DOHH2 (cell line): ENCODE measurements around the gene FN1.

ENCODE experiments used
- H3F3A ChIP-seq: fragments of 200-600 bp; sonication (generic), shearing (Covaris generic); 2 replicates; pipeline ENCODE4 v1.6.0; 2016; ENCODE audit warnings: antibody characterized with exemption, mild to moderate bottlenecking; ENCODE audit not compliant: control insufficient read depth, insufficient read depth
- H3K27ac ChIP-seq: fragments of 200-600 bp; sonication (generic); 2 replicates; pipeline ENCODE4 v1.5.1; 2014; ENCODE audit warnings: low read depth, mild to moderate bottlenecking, low read length, moderate library complexity
- H3K27me3 ChIP-seq: fragments of 200-600 bp; sonication (generic); 2 replicates; pipeline ENCODE4 v1.6.1; 2014; ENCODE audit warnings: mild to moderate bottlenecking, low read length, mixed read lengths; ENCODE audit not compliant: control insufficient read depth
- H3K36me3 ChIP-seq: fragments of 200-600 bp; sonication (generic); 2 replicates; pipeline ENCODE4 v1.6.1; 2014; ENCODE audit warnings: mild to moderate bottlenecking, low read length, moderate library complexity, mixed read lengths; ENCODE audit not compliant: control insufficient read depth
- H3K4me1 ChIP-seq: fragments of 200-600 bp; sonication (generic); 2 replicates; pipeline ENCODE4 v1.6.1; 2014; ENCODE audit warnings: mild to moderate bottlenecking, low read length, mixed read lengths; ENCODE audit not compliant: control insufficient read depth
- H3K4me2 ChIP-seq: fragments of 200-600 bp; sonication (generic); 2 replicates; pipeline ENCODE4 v1.6.0; 2014; ENCODE audit warnings: mild to moderate bottlenecking, low read length, moderate library complexity
- H3K4me3 ChIP-seq: fragments of 200-600 bp; sonication (generic); 2 replicates; pipeline ENCODE4 v1.5.1; 2014; ENCODE audit warnings: mild to moderate bottlenecking, low read length, mixed read lengths
- H3K79me2 ChIP-seq: fragments of 200-600 bp; sonication (generic); 2 replicates; pipeline ENCODE4 v1.6.1; 2014; ENCODE audit warnings: mild to moderate bottlenecking, low read length, mixed read lengths; ENCODE audit not compliant: control insufficient read depth
- H3K9me2 ChIP-seq: fragments of 200-600 bp; sonication (generic); replicated peaks from 2 replicates; pipeline ENCODE4 v1.6.1; 2014; ENCODE audit warnings: mild to moderate bottlenecking, low read length, mixed read lengths; ENCODE audit not compliant: control insufficient read depth
- H3K9me3 ChIP-seq: fragments of 200-600 bp; sonication (generic); 2 replicates; pipeline ENCODE4 v1.6.1; 2014; ENCODE audit warnings: antibody characterized with exemption, low read length, mixed read lengths; ENCODE audit not compliant: control insufficient read depth, insufficient read depth
- H4K20me1 ChIP-seq: fragments of 200-600 bp; sonication (generic); 2 replicates; pipeline ENCODE4 v1.6.0; 2014; ENCODE audit warnings: low read depth, mild to moderate bottlenecking, antibody characterized with exemption, low read length, moderate library complexity; ENCODE audit not compliant: control insufficient read depth, insufficient read depth
- EZH2phosphoT487 ChIP-seq: fragments of 200-600 bp; sonication (generic); IDR thresholded peaks from 2 replicates; pipeline ENCODE4 v1.6.1; 2017; ENCODE audit warnings: borderline replicate concordance, mild to moderate bottlenecking, antibody characterized with exemption, low read length, moderate library complexity, mixed read lengths
- TF ChIP-seq, protein P1 (sequence below): fragments of 200-600 bp; sonication (generic); IDR thresholded peaks from one replicate; pipeline ENCODE4 v1.5.1; 2014; ENCODE audit warnings: antibody characterized with exemption, mild to moderate bottlenecking, low read depth, low read length; ENCODE audit not compliant: poor library complexity, severe bottlenecking

The FN1 gene

GRCh38 chr2:215428060-215428910 lies 7.6 kb downstream of the FN1 start:
- Histone ChIP-seq H3K4me3 (no peak overlapping the region), H3K27me3 (peaks cover 6% of the 10 kb centered on the region), H3F3A (no peaks in the 10 kb centered on the region), H3K4me1 (no peaks in the 10 kb centered on the region), H3K4me2 (no peak overlapping the region), H4K20me1 (no peaks in the 10 kb centered on the region), H3K79me2 (no peaks in the 10 kb centered on the region), H3K9me2 (no peaks in the 10 kb centered on the region), H3K36me3 (no peaks in the 10 kb centered on the region), H3K9me3 (no peaks in the 10 kb centered on the region), H3K27ac (no peak overlapping the region)
- no peak for TF ChIP-seq EZH2phosphoT487
- TF ChIP-seq, protein P1, sequence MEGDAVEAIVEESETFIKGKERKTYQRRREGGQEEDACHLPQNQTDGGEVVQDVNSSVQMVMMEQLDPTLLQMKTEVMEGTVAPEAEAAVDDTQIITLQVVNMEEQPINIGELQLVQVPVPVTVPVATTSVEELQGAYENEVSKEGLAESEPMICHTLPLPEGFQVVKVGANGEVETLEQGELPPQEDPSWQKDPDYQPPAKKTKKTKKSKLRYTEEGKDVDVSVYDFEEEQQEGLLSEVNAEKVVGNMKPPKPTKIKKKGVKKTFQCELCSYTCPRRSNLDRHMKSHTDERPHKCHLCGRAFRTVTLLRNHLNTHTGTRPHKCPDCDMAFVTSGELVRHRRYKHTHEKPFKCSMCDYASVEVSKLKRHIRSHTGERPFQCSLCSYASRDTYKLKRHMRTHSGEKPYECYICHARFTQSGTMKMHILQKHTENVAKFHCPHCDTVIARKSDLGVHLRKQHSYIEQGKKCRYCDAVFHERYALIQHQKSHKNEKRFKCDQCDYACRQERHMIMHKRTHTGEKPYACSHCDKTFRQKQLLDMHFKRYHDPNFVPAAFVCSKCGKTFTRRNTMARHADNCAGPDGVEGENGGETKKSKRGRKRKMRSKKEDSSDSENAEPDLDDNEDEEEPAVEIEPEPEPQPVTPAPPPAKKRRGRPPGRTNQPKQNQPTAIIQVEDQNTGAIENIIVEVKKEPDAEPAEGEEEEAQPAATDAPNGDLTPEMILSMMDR, result no peak

- no peaks in the 10 kb centered on the region for H4K20me1 ChIP-seq
- TF ChIP-seq, protein P1, result no peak
- TF ChIP-seq EZH2phosphoT487, result no peak
- H3K27me3 ChIP-seq, result peaks cover 3% of the 10 kb centered on the region; the same call in 1 of the 2 replicates
- H3K9me2 ChIP-seq, result no peaks in the 10 kb centered on the region
- H3F3A ChIP-seq, result no peaks in the 10 kb centered on the region
- no peaks in the 10 kb centered on the region for H3K79me2 ChIP-seq
- H3K4me3 ChIP-seq, result no peak overlapping the region
- H3K4me2 ChIP-seq, result no peak overlapping the region
- no peaks in the 10 kb centered on the region for H3K9me3 ChIP-seq
- no peaks in the 10 kb centered on the region for H3K4me1 ChIP-seq
- no peak overlapping the region for H3K27ac ChIP-seq
- H3K36me3 ChIP-seq, result no peaks in the 10 kb centered on the region
Measured at GRCh38 chr2:215427585-215427984, 8.3 kb downstream of the FN1 start.

- Histone ChIP-seq H3K4me1 (no peaks in the 10 kb centered on the region), H3K4me2 (no peak overlapping the region), H3K27ac (no peak overlapping the region), H3F3A (no peaks in the 10 kb centered on the region), H3K9me3 (no peaks in the 10 kb centered on the region), H3K36me3 (no peaks in the 10 kb centered on the region), H3K27me3 (peaks cover 3% of the 10 kb centered on the region; the same call in 1 of the 2 replicates), H3K9me2 (no peaks in the 10 kb centered on the region), H3K79me2 (no peaks in the 10 kb centered on the region), H4K20me1 (no peaks in the 10 kb centered on the region), H3K4me3 (no peak overlapping the region)
- TF ChIP-seq, protein P1, result no peak
- TF ChIP-seq EZH2phosphoT487, result no peak
Measured at GRCh38 chr2:215425021-215425782, 10.7 kb downstream of the FN1 start.
